ENCODE data around the gene PAQR9. TPM values are rescaled to one million over a fixed set of nuclear protein-coding genes. Genes with fewer than 3 reads are reported as not detected.

The PAQR9 gene
- total RNA-seq, 1 experiment from 2014 or later = 0.47 TPM

GRCh38 chr3:142952272-142953193 is 10.9 kb downstream of the PAQR9 start:
- no peak for DNase-seq (ENCODE audit: extremely low read depth, low read depth)

GRCh38 chr3:142951794-142952193 is 11.7 kb downstream of the PAQR9 start:
- no peak for DNase-seq (ENCODE audit: extremely low read depth, low read depth)

GRCh38 chr3:142950972-142951371 is 12.5 kb downstream of the PAQR9 start:
- DNase-seq (ENCODE audit: extremely low read depth, low read depth) = no peak

GRCh38 chr3:142947799-142948575 is 15.5 kb downstream of the PAQR9 start:
- no peak for DNase-seq (ENCODE audit: extremely low read depth, low read depth)

GRCh38 chr3:142947352-142947751 is 16.1 kb downstream of the PAQR9 start:
- DNase-seq (ENCODE audit: extremely low read depth, low read depth) = no peak

- no peak for DNase-seq (ENCODE audit: extremely low read depth, low read depth)
Measured at GRCh38 chr3:142946861-142947260, 16.6 kb downstream of the PAQR9 start.

GRCh38 chr3:142945023-142945422 is 18.5 kb downstream of the PAQR9 start:
- DNase-seq (ENCODE audit: extremely low read depth, low read depth) = no peak

- no peak for DNase-seq (ENCODE audit: extremely low read depth, low read depth)
Measured at GRCh38 chr3:142944342-142944741, 19.1 kb downstream of the PAQR9 start.

GRCh38 chr3:142943870-142944269 is 19.6 kb downstream of the PAQR9 start:
- no peak for DNase-seq (ENCODE audit: extremely low read depth, low read depth)

- no peak for DNase-seq (ENCODE audit: extremely low read depth, low read depth)
Measured at GRCh38 chr3:142943349-142943748, 20.1 kb downstream of the PAQR9 start.

GRCh38 chr3:142941373-142942123 is 21.9 kb downstream of the PAQR9 start:
- DNase-seq (ENCODE audit: extremely low read depth, low read depth) = no peak

- no peak for DNase-seq (ENCODE audit: extremely low read depth, low read depth)
Measured at GRCh38 chr3:142940472-142940871, 23.0 kb downstream of the PAQR9 start.

GRCh38 chr3:142940000-142940399 is 23.5 kb downstream of the PAQR9 start:
- DNase-seq (ENCODE audit: extremely low read depth, low read depth) = no peak

- DNase-seq (ENCODE audit: extremely low read depth, low read depth) = no peak
Measured at GRCh38 chr3:142935963-142936362, 27.5 kb downstream of the PAQR9 start.

- no peak for DNase-seq (ENCODE audit: extremely low read depth, low read depth)
Measured at GRCh38 chr3:142934887-142935269, 28.6 kb downstream of the PAQR9 start.

GRCh38 chr3:142934128-142934886 is 29.2 kb downstream of the PAQR9 start:
- no peak for DNase-seq (ENCODE audit: extremely low read depth, low read depth)

- no peak for DNase-seq (ENCODE audit: extremely low read depth, low read depth)
Measured at GRCh38 chr3:142931222-142931621, 32.3 kb downstream of the PAQR9 start.

GRCh38 chr3:142930463-142930862 is 33.0 kb downstream of the PAQR9 start:
- no peak for DNase-seq (ENCODE audit: extremely low read depth, low read depth)

GRCh38 chr3:142929890-142930289 is 33.6 kb downstream of the PAQR9 start:
- DNase-seq (ENCODE audit: extremely low read depth, low read depth) = no peak

- peak; percentile 43 for DNase-seq (ENCODE audit: extremely low read depth, low read depth)
Measured at GRCh38 chr3:142929109-142929508, 34.4 kb downstream of the PAQR9 start.
